Activated naive CD4-positive, alpha-beta T cell treated with anti-CD3 and anti-CD28 coated beads for 36 hours (primary cell): ENCODE data around the gene TRIM42. TPM values are rescaled to one million over a fixed set of nuclear protein-coding genes. Genes with fewer than 3 reads are reported as not detected.

Experiments
- CTCF ChIA-PET: fragments of 350-600 bp; sonication (Branson Sonifier 250); formaldehyde crosslinking; loops from one replicate; lab custom pipeline; 2021; ENCODE audit warnings: antibody characterized with exemption; lab: Charles Lee
- DNase-seq: peaks from one replicate; pipeline ENCODE4 v3.0.0-alpha.2; 2020
- H3K27ac Mint-ChIP-seq: one replicate; pipeline ENCODE4 v1.8.0; 2021; ENCODE audit warnings: mild to moderate bottlenecking, mixed read lengths
- H3K27me3 Mint-ChIP-seq: one replicate; pipeline ENCODE4 v1.8.0; 2021; ENCODE audit warnings: low read depth, mixed read lengths
- H3K36me3 Mint-ChIP-seq: one replicate; pipeline ENCODE4 v1.8.0; 2021; ENCODE audit warnings: low read depth, mixed read lengths
- H3K4me1 Mint-ChIP-seq: one replicate; pipeline ENCODE4 v1.8.0; 2021; ENCODE audit warnings: low read depth, mixed read lengths
- H3K4me3 Mint-ChIP-seq: one replicate; pipeline ENCODE4 v1.8.0; 2021; ENCODE audit warnings: mild to moderate bottlenecking, moderate library complexity, mixed read lengths
- H3K9me3 Mint-ChIP-seq: one replicate; pipeline ENCODE4 v1.8.0; 2021; ENCODE audit warnings: mixed read lengths
- intact Hi-C: fragments of 100-400 bp; cut with micrococcal nuclease; formaldehyde crosslinking; loops from one replicate; pipeline ENCODE4 v1.15.1; 2023
- total RNA-seq, 2 experiments: library from RNA; stranded (reverse); gene quantifications; one replicate each; pipeline ENCODE4 v1.2.3, GENCODE V29; 2021

Gene TRIM42
- total RNA-seq, 2 experiments from 2014 or later: not detected

DNA sequence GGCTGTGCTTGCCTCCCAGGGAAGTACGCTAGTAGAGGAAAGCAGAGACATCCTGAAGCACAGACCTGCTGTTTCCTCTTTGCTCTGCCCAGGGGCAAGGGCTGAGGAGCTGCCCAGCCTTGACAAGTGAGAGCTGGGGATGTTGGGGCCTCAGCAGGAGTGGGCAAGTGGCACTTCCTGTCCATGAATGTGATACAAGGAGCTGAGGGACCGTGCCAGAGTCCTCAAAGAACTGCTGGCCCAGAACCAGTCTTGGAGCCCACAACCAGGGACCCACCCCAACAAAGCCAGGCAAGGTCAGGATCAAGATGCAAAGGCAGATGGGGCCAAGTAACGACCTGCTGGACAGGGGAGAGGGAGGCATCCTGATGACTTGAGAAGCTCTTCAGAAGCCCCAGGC is 70.3 kb downstream of the TRIM42 start:
- Mint-ChIP-seq H3K4me1 (no peaks in the 10 kb centered on the region), H3K27ac (no peak overlapping the region), H3K4me3 (no peak overlapping the region), H3K9me3 (no peaks in the 10 kb centered on the region), H3K36me3 (no peaks in the 10 kb centered on the region), H3K27me3 (peaks cover 4% of the 10 kb centered on the region)
- intact Hi-C loops: no loop called here
- no peak for DNase-seq
- CTCF ChIA-PET: interaction anchor here (1.1 kb wide), 1 partner anchor 12 kb away, joined by 3 read pairs; no protein-coding TSS in a partner anchor

- Mint-ChIP-seq H3K4me3 (no peak overlapping the region), H3K27me3 (peaks cover 4% of the 10 kb centered on the region), H3K27ac (no peak overlapping the region), H3K9me3 (no peaks in the 10 kb centered on the region), H3K4me1 (no peaks in the 10 kb centered on the region), H3K36me3 (no peaks in the 10 kb centered on the region)
- CTCF ChIA-PET: no interaction called here
- no peak for DNase-seq
- intact Hi-C loops: no loop called here
These were observed 71.0 kb downstream of the TRIM42 start for GRCh38 chr3:140748903-140749302.
